Suprapubic skin (tissue), 4 donors: ENCODE measurements around the gene DISC1.

ENCODE experiments used
- POLR2A ChIP-seq, 2 donors: fragments of 450-650 bp; IDR thresholded peaks; one replicate each; pipeline ENCODE4 v1.6.1; 2017; ENCODE audit warnings: antibody characterized with exemption in 2 of 2, mild to moderate bottlenecking in 2 of 2, moderate library complexity in 2 of 2
- POLR2AphosphoS5 ChIP-seq, 3 donors: sonication (generic); formaldehyde crosslinking; IDR thresholded peaks; one replicate each; pipeline ENCODE4 v1.6.1; 2017; ENCODE audit warnings: antibody characterized with exemption in 3 of 3

DNA sequence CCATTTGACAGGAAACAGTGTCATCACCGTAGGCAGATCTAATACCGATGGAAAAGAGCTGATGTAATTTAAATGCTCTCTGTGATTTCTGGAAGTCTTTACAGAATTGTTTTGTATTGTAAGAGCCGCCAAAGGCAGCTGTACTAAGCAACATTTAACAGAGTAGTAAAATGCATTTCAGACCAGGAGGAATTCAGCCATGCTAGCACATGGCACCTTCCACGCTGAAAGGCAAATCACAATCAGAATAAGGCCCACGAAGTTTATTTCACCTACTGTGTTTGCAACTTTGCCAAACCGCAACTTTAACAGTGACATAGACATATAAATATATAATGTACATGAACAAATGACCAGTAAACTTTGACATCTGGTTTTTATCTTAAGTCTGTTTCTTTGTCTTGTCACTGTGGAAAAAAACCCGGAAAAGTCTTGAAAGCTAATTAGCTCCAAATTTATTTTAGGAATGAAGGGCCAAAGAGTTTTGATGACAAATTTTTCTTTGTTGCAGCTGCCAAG lies 26.1 kb upstream of the DISC1 start:
- no peak for TF ChIP-seq POLR2AphosphoS5 (IDR thresholded peaks at IDR 0.05)
- TF ChIP-seq POLR2A (IDR thresholded peaks at IDR 0.05), result no peak
